Erythroblast (primary cell): ENCODE data around the gene MED10.

ENCODE experiments used
- GATA1 ChIP-seq: IDR thresholded peaks from 2 replicates; pipeline ENCODE4 v1.6.1; 2011; ENCODE audit warnings: low read depth, mild to moderate bottlenecking, control low read depth, low read length, moderate library complexity
- POLR2A ChIP-seq: IDR thresholded peaks from 2 replicates; pipeline ENCODE4 v1.6.1; 2011; ENCODE audit warnings: mild to moderate bottlenecking, low read length

- TF ChIP-seq POLR2A (no peak), GATA1 (no peak)
Observed at GRCh38 chr5:6343951-6344592, 34.3 kb downstream of the MED10 start.
